Prostate gland (tissue), 2 donors: ENCODE results near the gene HOXC6.

ENCODE experiments used
- CTCF ChIP-seq, 4 experiments: fragments of 200-600 bp in 2 of 4; fragments of 450-650 bp in 2 of 4; sonication (generic) in 2 of 4; IDR thresholded peaks; 1 replicate in 3 of 4; 2 replicates in 1 of 4; pipeline ENCODE4 v1.5.1; 2016 to 2019; ENCODE audit warnings: antibody characterized with exemption in 4 of 4, mild to moderate bottlenecking in 2 of 4, moderate library complexity in 2 of 4
- POLR2A ChIP-seq: fragments of 450-650 bp; IDR thresholded peaks from one replicate; pipeline ENCODE4 v1.6.1; 2016; ENCODE audit warnings: antibody characterized with exemption, mild to moderate bottlenecking

- TF ChIP-seq CTCF (IDR thresholded peaks at IDR 0.05) (no peak), POLR2A (no peak)
Measured at GRCh38 chr12:53985692-53985993, 42.6 kb upstream of the HOXC6 start.
